HUES64 (cell line): Measurements from ENCODE around the gene ZSCAN1.
A peak's percentile ranks its signal among the peaks of the same experiment; 100 is the strongest.

ENCODE experiments used
- H3K27ac ChIP-seq: 2 replicates; pipeline ENCODE4 v1.7.0; 2013; ENCODE audit warnings: low read depth, low read length, inconsistent platforms
- H3K27me3 ChIP-seq: 2 replicates; pipeline ENCODE4 v1.6.1; 2013; ENCODE audit warnings: mild to moderate bottlenecking, low read length; ENCODE audit not compliant: insufficient read depth
- H3K36me3 ChIP-seq: 2 replicates; pipeline ENCODE4 v1.6.1; 2013; ENCODE audit warnings: mild to moderate bottlenecking, low read length; ENCODE audit not compliant: insufficient read depth
- H3K4me1 ChIP-seq: 2 replicates; pipeline ENCODE4 v1.6.1; 2013; ENCODE audit warnings: mild to moderate bottlenecking, low read length, moderate library complexity; ENCODE audit not compliant: insufficient read depth
- H3K4me3 ChIP-seq: 2 replicates; pipeline ENCODE4 v1.5.1; 2013; ENCODE audit warnings: mild to moderate bottlenecking, low read length, moderate library complexity
- H3K9ac ChIP-seq: 2 replicates; pipeline ENCODE4 v1.6.1; 2013; ENCODE audit warnings: mild to moderate bottlenecking, low read depth, low read length
- H3K9me3 ChIP-seq: 2 replicates; pipeline ENCODE4 v1.6.1; 2013; ENCODE audit warnings: low read depth, low read length; ENCODE audit not compliant: insufficient read depth
- WGBS: fragments of 150-250, 120-280 bp; methylation state at CpG from one replicate; pipeline ENCODE4 v1.1.7; 2013; ENCODE audit warnings: missing lambda C conversion rate; 5-methylcytosine and 5-hydroxymethylcytosine counted together

The ZSCAN1 gene

DNA sequence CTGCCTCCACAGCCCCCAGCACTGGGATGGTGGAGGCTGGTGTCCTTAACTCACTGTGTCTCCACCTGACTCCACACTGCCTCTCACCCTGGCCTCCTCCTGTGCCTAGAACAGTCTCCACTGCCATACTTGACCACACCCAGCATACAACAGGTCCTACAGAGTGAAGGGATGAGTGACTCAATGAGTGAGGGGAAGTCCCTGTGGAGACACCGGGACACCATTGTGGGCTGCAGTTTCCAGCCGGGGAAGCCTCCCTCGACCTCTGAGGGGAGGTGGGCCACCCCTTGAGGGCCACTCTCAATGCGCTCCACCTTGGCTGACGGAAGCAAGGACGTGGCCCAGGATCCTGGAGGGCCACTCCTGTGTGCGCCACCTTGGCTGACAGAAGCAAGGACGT lies 22.4 kb downstream of the ZSCAN1 start:
- H3K4me3 ChIP-seq, result no peak overlapping the region
- no peak overlapping the region for H3K27ac ChIP-seq
- peaks cover 9% of the 10 kb centered on the region for H3K4me1 ChIP-seq
- no peaks in the 10 kb centered on the region for H3K27me3 ChIP-seq
- H3K36me3 ChIP-seq, result no peaks in the 10 kb centered on the region
- no peak overlapping the region for H3K9ac ChIP-seq
- 81% methylated on average over 8 of the region's 8 CpGs for WGBS
- peaks cover 10% of the 10 kb centered on the region for H3K9me3 ChIP-seq

DNA sequence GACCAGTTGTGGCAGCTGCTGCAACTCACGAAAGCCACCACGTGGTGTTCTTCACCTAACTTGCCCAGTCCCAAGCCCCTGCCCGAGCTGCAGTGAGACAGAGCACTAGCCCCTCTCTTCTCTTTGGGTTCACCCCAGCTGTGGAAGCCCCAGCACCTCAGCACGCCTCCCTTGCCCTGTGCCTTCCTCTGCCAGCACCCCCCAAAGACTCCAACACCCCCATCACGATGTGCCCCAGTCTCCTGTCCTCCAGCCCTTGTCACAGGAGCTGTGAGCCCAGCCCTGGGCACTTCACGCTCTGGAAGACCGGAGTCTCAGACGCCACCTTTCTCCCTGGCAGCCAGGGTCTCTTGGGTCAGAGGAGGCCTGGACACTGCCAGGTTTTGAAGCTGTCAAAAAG lies 23.0 kb downstream of the ZSCAN1 start:
- Histone ChIP-seq H3K27ac (no peak overlapping the region), H3K36me3 (peaks cover 5% of the 10 kb centered on the region; the same call in 1 of the 2 replicates), H3K9me3 (peaks cover 9% of the 10 kb centered on the region), H3K9ac (no peak overlapping the region), H3K27me3 (no peaks in the 10 kb centered on the region), H3K4me3 (no peak overlapping the region), H3K4me1 (peaks cover 9% of the 10 kb centered on the region)
- WGBS, result 77% methylated on average over 8 of the region's 8 CpGs

DNA sequence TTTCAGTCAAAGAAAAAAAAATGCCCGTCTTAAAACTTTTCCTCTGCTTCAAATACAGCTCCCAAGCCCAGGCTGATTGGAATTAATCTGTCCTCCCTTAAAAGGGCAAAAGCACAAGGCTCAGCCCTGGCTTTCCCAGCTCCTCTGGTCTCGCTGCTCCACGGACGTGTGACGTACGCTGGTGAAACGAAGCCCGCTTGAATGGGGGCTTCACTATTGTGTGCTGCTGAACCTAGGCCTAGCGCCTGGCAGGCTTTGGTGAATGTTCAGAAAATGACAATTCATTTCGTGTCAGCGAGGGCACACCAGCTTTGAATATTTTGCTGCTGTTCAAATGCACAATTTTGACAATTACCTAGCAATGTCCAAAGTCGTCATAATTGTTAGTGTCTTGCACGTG lies 24.6 kb downstream of the ZSCAN1 start:
- Histone ChIP-seq H3K27ac (peak overlapping the region; percentile 84), H3K4me3 (peak overlapping the region; percentile 61), H3K9ac (peak overlapping the region; percentile 84), H3K9me3 (peaks cover 17% of the 10 kb centered on the region; the same call in 1 of the 2 replicates), H3K36me3 (peaks cover 13% of the 10 kb centered on the region), H3K27me3 (no peaks in the 10 kb centered on the region), H3K4me1 (peaks cover 9% of the 10 kb centered on the region)
- 94% methylated on average over 13 of the region's 13 CpGs for WGBS

DNA sequence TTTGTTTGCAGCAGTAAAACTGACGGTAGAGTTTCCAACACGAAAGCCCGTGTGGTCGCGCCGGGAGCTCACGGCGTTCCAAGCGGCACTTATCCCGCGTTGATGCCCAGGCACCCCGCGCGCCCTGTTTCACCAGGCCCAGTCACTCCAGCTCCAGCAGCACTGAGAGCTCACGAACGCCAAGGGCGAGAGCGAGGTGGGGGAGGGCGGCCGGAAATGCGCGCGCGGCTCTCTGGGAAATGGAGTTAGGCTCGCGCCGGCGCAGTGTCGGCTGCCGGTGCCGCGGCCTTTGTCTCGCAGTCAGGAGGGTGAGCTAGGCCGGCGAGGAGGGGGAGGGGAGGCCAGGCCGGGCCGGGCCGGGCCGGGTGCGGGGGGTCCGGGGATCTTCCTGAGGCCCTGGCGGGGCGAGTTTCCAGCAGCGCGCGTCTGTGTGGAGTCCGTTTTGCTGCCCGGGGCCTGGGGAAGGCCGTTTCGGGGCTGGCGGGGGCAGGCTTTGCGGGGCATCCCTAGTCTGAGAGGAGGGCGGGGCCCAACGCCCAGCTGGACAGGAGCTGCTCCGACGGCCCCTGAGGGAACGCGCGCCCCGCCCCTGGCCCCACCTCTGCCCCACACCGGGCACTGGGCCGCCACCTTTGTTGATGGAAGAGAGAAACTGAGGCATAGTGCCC lies 25.3 kb downstream of the ZSCAN1 start, which contains the start of gene ZNF135:
Gene ZNF135, plus strand, starts transcription at position 280 of the 668 bp plus-strand sequence. CDS start 721 bp downstream, outside the sequence.
- peaks cover 24% of the 10 kb centered on the region; the same call in 1 of the 2 replicates for H3K9me3 ChIP-seq
- H3K9ac ChIP-seq, result peak within 1 kb of the TSS; percentile 84
- peaks cover 20% of the 10 kb centered on the region for H3K36me3 ChIP-seq
- peak within 1 kb of the TSS; percentile 61 for H3K4me3 ChIP-seq
- 3% methylated on average over 62 of the region's 62 CpGs for WGBS
- H3K27ac ChIP-seq, result peak within 1 kb of the TSS; percentile 89
- H3K4me1 ChIP-seq, result peaks cover 9% of the 10 kb centered on the region
- no peaks in the 10 kb centered on the region for H3K27me3 ChIP-seq

DNA sequence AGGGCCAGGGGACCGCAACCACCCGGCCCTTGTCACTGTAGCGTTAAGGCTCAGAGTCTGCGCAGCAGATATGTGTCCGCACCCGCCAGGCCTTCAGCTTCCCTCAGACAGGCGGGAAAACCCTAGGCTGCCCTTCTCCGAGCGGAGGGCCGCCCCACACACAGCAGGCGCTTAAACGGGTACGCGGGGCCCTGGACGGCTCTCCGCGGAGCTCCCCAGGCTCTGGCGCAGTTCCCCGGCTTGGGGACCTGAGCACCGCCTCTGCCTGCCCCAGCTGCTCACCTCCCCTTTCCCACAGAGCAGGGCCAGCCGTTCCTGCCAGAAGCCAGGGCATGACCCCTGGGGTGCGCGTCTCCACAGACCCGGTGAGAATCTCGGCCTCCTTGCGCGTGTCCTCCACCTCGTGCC lies 25.9 kb downstream of the ZSCAN1 start:
- Histone ChIP-seq H3K4me1 (peaks cover 9% of the 10 kb centered on the region), H3K27me3 (no peaks in the 10 kb centered on the region), H3K36me3 (peaks cover 25% of the 10 kb centered on the region), H3K27ac (peak overlapping the region; percentile 89), H3K9me3 (peaks cover 29% of the 10 kb centered on the region; the same call in 1 of the 2 replicates), H3K4me3 (peak overlapping the region; percentile 61), H3K9ac (peak overlapping the region; percentile 73)
- 85% methylated on average over 28 of the region's 28 CpGs for WGBS

DNA sequence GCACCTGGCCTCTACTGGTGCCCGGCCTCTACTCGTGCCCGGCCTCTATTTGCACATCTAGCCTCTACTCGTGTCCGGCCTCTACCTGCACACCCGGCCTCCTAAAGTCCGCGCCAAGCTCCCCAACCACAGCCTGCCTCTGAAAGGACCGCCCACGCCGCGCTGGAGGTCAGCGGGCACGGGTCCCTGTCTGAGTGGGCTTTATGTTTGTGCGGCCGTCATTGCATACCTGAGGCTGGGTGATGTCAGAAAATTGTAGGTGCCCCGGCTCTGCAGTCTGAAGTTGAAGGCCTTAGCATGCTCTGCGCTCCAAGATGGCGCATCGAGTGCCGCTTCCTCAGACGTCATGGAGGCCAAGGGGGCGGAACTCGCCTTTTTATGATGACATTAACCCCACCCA lies 26.4 kb downstream of the ZSCAN1 start:
- Histone ChIP-seq H3K9me3 (peaks cover 35% of the 10 kb centered on the region), H3K27ac (no peak overlapping the region)
- WGBS, result 96% methylated on average over 24 of the region's 24 CpGs

DNA sequence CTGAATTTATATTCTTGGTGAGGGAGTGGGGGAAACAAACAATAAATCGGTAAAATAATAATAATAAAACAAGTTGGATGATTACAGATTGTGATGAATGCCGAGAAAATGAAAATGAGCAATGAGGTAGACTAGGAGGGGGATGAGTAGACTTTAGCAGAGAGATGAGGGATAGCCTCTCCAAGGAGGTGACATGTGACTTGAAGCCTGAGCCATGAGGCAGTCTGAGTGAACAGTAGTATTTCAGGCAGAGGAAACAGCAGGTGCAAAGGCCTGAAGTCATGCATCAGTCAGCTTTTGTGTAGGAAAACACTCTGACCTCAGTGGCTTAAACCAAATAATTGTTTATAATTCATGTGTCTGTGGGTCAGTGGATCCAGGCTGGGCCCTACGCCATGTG lies 29.9 kb downstream of the ZSCAN1 start:
- no peak overlapping the region for H3K27ac ChIP-seq
- H3K9ac ChIP-seq, result no peak overlapping the region
- H3K4me1 ChIP-seq, result peaks cover 2% of the 10 kb centered on the region
- H3K36me3 ChIP-seq, result peaks cover 64% of the 10 kb centered on the region
- peaks cover 69% of the 10 kb centered on the region for H3K9me3 ChIP-seq
- 91% methylated on average over 3 of the region's 3 CpGs for WGBS
- H3K27me3 ChIP-seq, result no peaks in the 10 kb centered on the region
- no peak overlapping the region for H3K4me3 ChIP-seq

More for the DNA sequence above, 26.4 kb downstream of the ZSCAN1 start:
- Histone ChIP-seq H3K4me3 (no peak overlapping the region), H3K36me3 (peaks cover 30% of the 10 kb centered on the region), H3K9ac (no peak overlapping the region), H3K4me1 (peaks cover 6% of the 10 kb centered on the region), H3K27me3 (no peaks in the 10 kb centered on the region)

DNA sequence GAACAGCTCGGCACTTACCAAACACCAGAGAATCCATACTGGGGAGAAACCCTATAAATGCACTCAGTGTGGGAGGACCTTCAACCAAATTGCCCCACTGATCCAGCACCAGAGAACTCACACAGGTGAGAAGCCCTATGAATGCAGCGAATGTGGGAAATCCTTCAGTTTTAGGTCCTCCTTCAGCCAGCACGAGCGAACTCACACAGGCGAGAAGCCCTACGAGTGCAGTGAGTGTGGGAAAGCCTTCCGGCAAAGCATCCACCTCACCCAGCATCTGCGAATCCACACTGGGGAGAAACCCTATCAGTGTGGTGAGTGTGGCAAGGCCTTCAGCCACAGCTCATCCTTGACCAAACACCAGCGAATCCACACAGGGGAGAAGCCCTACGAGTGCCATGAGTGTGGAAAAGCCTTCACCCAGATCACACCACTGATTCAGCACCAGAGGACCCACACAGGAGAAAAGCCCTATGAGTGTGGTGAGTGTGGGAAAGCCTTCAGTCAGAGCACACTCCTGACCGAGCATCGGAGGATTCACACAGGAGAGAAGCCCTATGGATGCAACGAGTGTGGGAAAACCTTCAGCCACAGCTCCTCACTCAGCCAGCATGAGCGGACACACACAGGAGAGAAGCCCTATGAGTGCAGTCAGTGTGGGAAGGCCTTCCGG lies 33.6 kb downstream of the ZSCAN1 start:
- Histone ChIP-seq H3K9ac (no peak overlapping the region), H3K27me3 (no peaks in the 10 kb centered on the region), H3K4me1 (no peaks in the 10 kb centered on the region), H3K4me3 (no peak overlapping the region), H3K27ac (no peak overlapping the region), H3K36me3 (peaks cover 59% of the 10 kb centered on the region), H3K9me3 (peaks cover 89% of the 10 kb centered on the region)
- WGBS, result 98% methylated on average over 14 of the region's 15 CpGs

DNA sequence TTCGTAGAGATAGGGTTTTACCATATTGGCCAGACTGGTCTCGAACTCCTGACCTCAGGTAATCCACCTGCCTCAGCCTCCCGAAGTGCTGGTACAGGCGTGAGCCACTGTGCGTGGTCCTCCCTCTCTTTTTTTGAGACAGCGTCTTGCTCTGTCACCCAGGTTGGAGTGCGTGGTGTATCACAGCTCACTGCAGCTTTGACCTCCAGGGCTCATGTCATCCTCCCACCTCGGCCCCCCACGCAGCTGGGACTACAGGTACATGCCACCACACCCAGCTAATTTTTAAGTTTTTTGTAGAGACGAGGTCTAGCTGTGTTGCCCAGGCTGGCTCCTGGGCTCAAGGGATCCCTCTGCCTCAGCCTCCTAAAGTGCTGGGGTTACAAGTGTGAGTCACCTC lies 46.0 kb downstream of the ZSCAN1 start:
- H3K9me3 ChIP-seq, result peaks cover 6% of the 10 kb centered on the region; the same call in 1 of the 2 replicates
- WGBS, result 90% methylated on average over 10 of the region's 10 CpGs
- H3K27me3 ChIP-seq, result no peaks in the 10 kb centered on the region
- no peak overlapping the region for H3K9ac ChIP-seq
- H3K4me3 ChIP-seq, result no peak overlapping the region
- no peak overlapping the region for H3K27ac ChIP-seq
- no peaks in the 10 kb centered on the region for H3K4me1 ChIP-seq
- peaks cover 12% of the 10 kb centered on the region for H3K36me3 ChIP-seq

DNA sequence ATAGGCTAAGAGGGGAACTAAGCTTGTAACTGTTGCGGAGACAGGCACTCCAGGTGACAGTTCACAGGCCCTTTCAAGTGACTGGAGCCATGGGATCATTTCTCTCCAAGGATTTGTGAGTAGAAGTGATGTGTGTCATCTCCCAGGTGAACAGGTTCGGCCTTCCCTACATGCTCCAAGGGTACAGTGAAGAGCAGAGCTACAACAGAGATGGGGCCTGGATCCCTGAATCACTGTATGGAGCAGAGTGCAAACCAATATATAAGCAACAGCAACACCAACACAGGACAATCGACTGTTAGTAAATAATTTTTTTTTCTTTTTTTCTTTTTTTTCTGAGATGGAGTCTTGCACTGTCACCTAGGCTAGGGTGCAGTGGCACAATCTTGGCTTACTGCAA lies 49.2 kb downstream of the ZSCAN1 start:
- H3K9me3 ChIP-seq, result no peaks in the 10 kb centered on the region; the same call in 1 of the 2 replicates
- H3K27ac ChIP-seq, result no peak overlapping the region
- no peak overlapping the region for H3K4me3 ChIP-seq
- H3K36me3 ChIP-seq, result peaks cover 33% of the 10 kb centered on the region
- 97% methylated on average over 2 of the region's 3 CpGs for WGBS
- H3K4me1 ChIP-seq, result no peaks in the 10 kb centered on the region
- no peak overlapping the region for H3K9ac ChIP-seq
- no peaks in the 10 kb centered on the region for H3K27me3 ChIP-seq

DNA sequence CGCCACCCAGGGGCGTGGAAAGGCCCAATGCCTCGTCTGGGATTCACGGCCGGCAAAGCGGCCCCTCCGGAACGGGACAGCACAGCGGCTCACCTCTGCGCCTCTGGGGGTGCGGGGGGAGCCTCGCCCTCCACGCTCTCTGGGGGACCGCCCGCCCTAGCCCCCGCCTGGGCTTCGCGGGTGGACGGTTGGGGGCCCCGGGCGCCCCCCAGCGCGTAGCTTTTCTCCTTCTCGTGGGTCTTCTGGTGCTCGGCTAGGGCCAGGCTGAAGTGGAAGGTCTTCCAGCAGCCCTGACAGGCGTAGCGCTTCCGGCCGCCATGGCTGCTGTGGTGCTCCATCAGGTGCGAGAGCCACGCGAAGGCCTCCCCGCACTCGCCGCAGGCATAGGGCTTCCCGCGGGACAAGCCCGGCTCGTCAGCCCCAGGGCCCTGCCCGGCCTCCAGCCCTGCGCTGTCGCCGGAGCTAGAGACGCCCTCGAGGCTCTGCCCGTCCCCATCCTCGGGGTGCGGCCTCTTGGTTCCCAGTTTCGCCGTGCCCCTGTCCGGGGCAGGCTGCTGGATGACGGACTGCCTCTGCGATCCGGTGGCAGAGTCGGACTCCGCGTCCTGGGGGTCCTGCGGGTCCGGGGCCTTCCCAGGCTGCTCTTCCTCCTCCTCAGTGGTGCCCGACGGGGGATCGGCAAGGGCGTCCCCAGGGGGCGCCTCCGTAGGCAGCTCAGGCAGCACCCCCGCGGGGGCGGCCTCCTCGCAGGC lies 50.9 kb downstream of the ZSCAN1 start:
- 96% methylated on average over 69 of the region's 69 CpGs for WGBS
- Histone ChIP-seq H3K27me3 (no peaks in the 10 kb centered on the region), H3K36me3 (peaks cover 39% of the 10 kb centered on the region)

More for the DNA sequence above, 50.9 kb downstream of the ZSCAN1 start:
- Histone ChIP-seq H3K27ac (no peak overlapping the region), H3K9ac (no peak overlapping the region), H3K4me3 (no peak overlapping the region), H3K4me1 (no peaks in the 10 kb centered on the region), H3K9me3 (no peaks in the 10 kb centered on the region; the same call in 1 of the 2 replicates)
